Left colon (tissue), 2 donors: Measurements from ENCODE around the gene DHX16. TPM values are rescaled to one million over a fixed set of nuclear protein-coding genes. Genes with fewer than 3 reads are reported as not detected.

Source experiments
- ATAC-seq: fragments of 200-7000 bp; cut with Tn5 transposase; one replicate; pipeline ENCODE4 v1.9.1; 2020; ENCODE audit warnings: mild to moderate bottlenecking, moderate library complexity
- DNase-seq, 2 donors: peaks; one replicate each; pipeline ENCODE4 v3.0.0-alpha.2; 2020
- intact Hi-C, 2 donors: fragments of 100-400 bp; cut with DNase I in 1 of 2; cut with micrococcal nuclease in 1 of 2; formaldehyde crosslinking; loops; one replicate each; pipeline versions ENCODE4 v1.11.2 to v1.14.0; 2022; cut with DNase I, micrococcal nuclease
- total RNA-seq, 2 donors: library from RNA; stranded (reverse); fragmentation: NEBNext Ultra II Directional; extraction: Animal tissue kit (Norgen Biotek cat#: 25700); gene quantifications; one replicate each; pipeline ENCODE4 v1.2.1, GENCODE V29; 2021
- donor health status: DM: no; HTN: no; CAD: no.
- donor health status: DM: yes; HTN: yes; CAD: no.

Gene DHX16
- total RNA-seq, 2 donors from 2014 or later, result 27.8 to 34.8 TPM

- intact Hi-C loops, result no loop called here
- DNase-seq (no peak), ATAC-seq (no peak)
These were observed 57.4 kb downstream of the DHX16 start for GRCh38 chr6:30615219-30615957.

- intact Hi-C loops, result no loop called here
- ATAC-seq (peak; percentile 64), DNase-seq (peak; percentile 80 to 94)
These were observed 58.0 kb downstream of the DHX16 start for GRCh38 chr6:30614843-30615218.

- DNase-seq (no peak), ATAC-seq (no peak)
- intact Hi-C loops, result no loop called here
These were observed 58.6 kb downstream of the DHX16 start for GRCh38 chr6:30614044-30614842.

- ATAC-seq (no peak), DNase-seq (no peak)
- intact Hi-C loops, result no loop called here
These were observed 59.4 kb downstream of the DHX16 start for GRCh38 chr6:30613251-30614043.

GRCh38 chr6:30612687-30613248 lies 60.0 kb downstream of the DHX16 start:
- intact Hi-C loops, result no loop called here
- DNase-seq, result no peak
- no peak for ATAC-seq

- ATAC-seq, result no peak
- DNase-seq, result no peak
- intact Hi-C loops, result no loop called here
These were observed 60.6 kb downstream of the DHX16 start for GRCh38 chr6:30612213-30612612.

GRCh38 chr6:30611856-30612194 lies 61.0 kb downstream of the DHX16 start:
- no peak for DNase-seq
- ATAC-seq, result no peak
- intact Hi-C loops, result no loop called here

GRCh38 chr6:30611150-30611855 lies 61.5 kb downstream of the DHX16 start:
- no peak for ATAC-seq
- intact Hi-C loops, result no loop called here
- DNase-seq, result no peak

- intact Hi-C loops, result no loop called here
- ATAC-seq, result no peak
- no peak for DNase-seq
These were observed 62.7 kb downstream of the DHX16 start for GRCh38 chr6:30610065-30610464.

GRCh38 chr6:30603961-30604360 lies 68.8 kb downstream of the DHX16 start:
- intact Hi-C loops, result no loop called here
- DNase-seq, result no peak
- ATAC-seq, result no peak

Other genes with a start within 250 kb of the DHX16 start
- 100 to 1,000 TPM; 332 to 370 TPM for gene HLA-E, start 183.5 kb downstream of the DHX16 start, total RNA-seq
- 10 to 100 TPM; 42.6 to 43.8 TPM for gene GNL1, start 116.5 kb downstream of the DHX16 start, total RNA-seq
- gene PRR3, start 115.7 kb downstream of the DHX16 start, total RNA-seq, result 1 to 10 TPM; 4.2 to 4.7 TPM
- gene ABCF1, start 101.6 kb downstream of the DHX16 start, total RNA-seq, result 10 to 100 TPM; 41.7 to 52.0 TPM
- 10 to 100 TPM; 73.6 to 74.8 TPM for gene PPP1R10, start 55.8 kb downstream of the DHX16 start, total RNA-seq
- gene MRPS18B, start 55.2 kb downstream of the DHX16 start, total RNA-seq, result 10 to 100 TPM; 55.7 to 60.6 TPM
- 10 to 100 TPM; 11.3 to 13.1 TPM for gene ATAT1, start 46.1 kb downstream of the DHX16 start, total RNA-seq
- 100 to 1,000 TPM in 1 of 2 donors, 10 to 100 TPM in 1; 78.9 to 101 TPM for gene C6orf136, start 25.9 kb downstream of the DHX16 start, total RNA-seq
- gene PPP1R18, start 13.6 kb upstream of the DHX16 start, total RNA-seq, result 10 to 100 TPM in 1 of 2 donors, 1 to 10 TPM in 1; 6.3 to 16.7 TPM
- gene NRM, start 18.0 kb upstream of the DHX16 start, total RNA-seq, result 1 to 10 TPM; 4.6 to 5.4 TPM
- 10 to 100 TPM; 11.1 to 16.3 TPM for gene MDC1, start 44.3 kb upstream of the DHX16 start, total RNA-seq
- 100 to 1,000 TPM; 149 to 195 TPM for gene TUBB, start 47.3 kb upstream of the DHX16 start, total RNA-seq
- 100 to 1,000 TPM; 130 to 137 TPM for gene FLOT1, start 69.7 kb upstream of the DHX16 start, total RNA-seq
- gene IER3, start 71.5 kb upstream of the DHX16 start, total RNA-seq, result 100 to 1,000 TPM in 1 of 2 donors, 10 to 100 TPM in 1; 70.9 to 169 TPM
- gene DDR1, start 211.5 kb upstream of the DHX16 start, total RNA-seq, result 100 to 1,000 TPM; 297 to 333 TPM
- gene GTF2H4, start 235.2 kb upstream of the DHX16 start, total RNA-seq, result 10 to 100 TPM; 18.3 to 34.4 TPM
- 10 to 100 TPM; 17.7 to 34.8 TPM for gene VARS2, start 241.2 kb upstream of the DHX16 start, total RNA-seq